ENCODE data around the gene TMEM9B.

Gene TMEM9B

DNA sequence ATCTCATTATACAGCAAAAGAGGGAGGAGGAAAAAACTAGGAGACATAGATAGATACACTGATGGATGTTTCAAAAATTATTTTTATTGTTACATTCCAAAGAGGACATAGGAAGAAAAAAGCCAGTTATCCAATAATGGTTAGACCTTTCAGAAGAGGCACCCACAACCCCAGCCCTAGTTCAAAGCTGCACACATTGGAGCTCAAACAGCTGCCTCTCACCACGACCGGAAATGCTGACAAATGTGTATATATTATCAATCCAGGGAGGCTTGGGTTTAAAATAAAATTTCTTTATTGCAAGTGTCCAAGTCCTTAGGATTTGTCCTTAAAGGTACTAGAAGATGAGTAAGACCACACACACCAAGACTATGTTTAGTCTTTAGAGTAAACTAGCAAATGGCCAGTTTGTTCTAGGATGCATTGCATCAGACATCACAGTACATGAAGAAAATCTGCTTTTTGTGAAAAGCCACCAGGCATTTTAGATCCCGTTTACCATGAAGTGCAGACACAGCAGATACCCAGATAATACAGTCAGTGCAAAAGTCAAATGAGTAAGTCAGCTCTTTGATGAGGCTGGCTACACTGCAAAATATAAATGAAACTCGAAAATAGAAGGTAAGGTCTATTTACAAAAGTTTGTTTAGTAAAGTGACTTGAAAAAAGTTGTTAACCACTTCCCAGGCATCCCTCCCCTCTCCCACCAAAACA, 16.9 kb downstream of the TMEM9B start:
- Histone ChIP-seq H3K9me2 (replicated peaks; ENCODE audit: low read depth, low read length) (no peaks in the 10 kb centered on the region), H3K36me3 (ENCODE audit: insufficient read depth, low read length) (peaks cover 44% of the 10 kb centered on the region; the same call in 1 of the 2 replicates), H3K4me1 (ENCODE audit: insufficient read depth, low read length, poor library complexity, severe bottlenecking) (no peaks in the 10 kb centered on the region), H3K4me3 (ENCODE audit: low read length, poor library complexity, severe bottlenecking) (no peak overlapping the region), H2AFZ (ENCODE audit: low read length) (no peak overlapping the region), H3K79me2 (ENCODE audit: insufficient read depth, low read length) (no peaks in the 10 kb centered on the region), H3K9ac (ENCODE audit: low read depth, low read length, poor library complexity, severe bottlenecking) (no peak overlapping the region), H3K9me3 (ENCODE audit: insufficient read depth, low read depth, low read length) (no peaks in the 10 kb centered on the region), H3K4me2 (ENCODE audit: low read depth, low read length, poor library complexity, severe bottlenecking) (no peak overlapping the region), H3K27me3 (ENCODE audit: insufficient read depth, low read length, poor library complexity, severe bottlenecking) (no peaks in the 10 kb centered on the region), H3F3A (ENCODE audit: low read depth) (no peaks in the 10 kb centered on the region), H4K20me1 (ENCODE audit: insufficient read depth, low read length, poor library complexity, severe bottlenecking) (no peaks in the 10 kb centered on the region)
- TF ChIP-seq, protein P1, sequence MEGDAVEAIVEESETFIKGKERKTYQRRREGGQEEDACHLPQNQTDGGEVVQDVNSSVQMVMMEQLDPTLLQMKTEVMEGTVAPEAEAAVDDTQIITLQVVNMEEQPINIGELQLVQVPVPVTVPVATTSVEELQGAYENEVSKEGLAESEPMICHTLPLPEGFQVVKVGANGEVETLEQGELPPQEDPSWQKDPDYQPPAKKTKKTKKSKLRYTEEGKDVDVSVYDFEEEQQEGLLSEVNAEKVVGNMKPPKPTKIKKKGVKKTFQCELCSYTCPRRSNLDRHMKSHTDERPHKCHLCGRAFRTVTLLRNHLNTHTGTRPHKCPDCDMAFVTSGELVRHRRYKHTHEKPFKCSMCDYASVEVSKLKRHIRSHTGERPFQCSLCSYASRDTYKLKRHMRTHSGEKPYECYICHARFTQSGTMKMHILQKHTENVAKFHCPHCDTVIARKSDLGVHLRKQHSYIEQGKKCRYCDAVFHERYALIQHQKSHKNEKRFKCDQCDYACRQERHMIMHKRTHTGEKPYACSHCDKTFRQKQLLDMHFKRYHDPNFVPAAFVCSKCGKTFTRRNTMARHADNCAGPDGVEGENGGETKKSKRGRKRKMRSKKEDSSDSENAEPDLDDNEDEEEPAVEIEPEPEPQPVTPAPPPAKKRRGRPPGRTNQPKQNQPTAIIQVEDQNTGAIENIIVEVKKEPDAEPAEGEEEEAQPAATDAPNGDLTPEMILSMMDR (conservative IDR thresholded peaks at IDR 0.05; ENCODE audit: low read length): no peak

DNA sequence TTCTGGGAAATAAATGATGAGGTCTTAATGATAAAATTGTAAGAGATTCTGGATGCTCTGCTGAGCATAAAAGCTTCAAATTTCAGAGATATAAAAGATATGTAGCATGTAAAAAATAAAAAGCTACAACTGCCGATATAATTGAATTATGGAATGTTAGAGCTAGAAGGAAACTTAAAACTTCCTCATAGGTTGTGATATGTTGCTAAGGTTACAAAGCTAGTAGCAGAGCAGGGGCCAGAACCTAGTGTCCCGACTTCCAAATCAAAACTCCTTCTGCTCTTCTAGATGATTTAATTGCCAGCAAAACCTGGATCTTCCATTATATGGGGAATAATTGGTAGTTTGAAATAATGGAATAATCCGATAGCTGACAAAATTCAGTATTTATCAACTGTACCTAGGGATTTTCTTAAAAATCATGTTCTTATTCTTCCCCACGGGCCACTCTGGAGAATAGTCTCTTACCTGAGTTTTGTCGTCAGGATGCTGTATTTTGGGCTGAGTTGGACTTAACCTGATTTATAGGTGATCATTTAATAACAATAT, 21.6 kb downstream of the TMEM9B start, which contains the start of gene ASCL3:
TSS of gene ASCL3 (minus strand) at position 499 of the 549 bp plus-strand sequence. CDS start 4,855 bp downstream, outside the sequence.
- Histone ChIP-seq H2AFZ (ENCODE audit: low read length) (no peak within 1 kb of the TSS), H3K27me3 (ENCODE audit: insufficient read depth, low read length, poor library complexity, severe bottlenecking) (no peaks in the 10 kb centered on the region), H4K20me1 (ENCODE audit: insufficient read depth, low read length, poor library complexity, severe bottlenecking) (no peaks in the 10 kb centered on the region), H3K9ac (ENCODE audit: low read depth, low read length, poor library complexity, severe bottlenecking) (no peak within 1 kb of the TSS), H3K9me3 (ENCODE audit: insufficient read depth, low read depth, low read length) (no peaks in the 10 kb centered on the region), H3F3A (ENCODE audit: low read depth) (no peaks in the 10 kb centered on the region), H3K4me1 (ENCODE audit: insufficient read depth, low read length, poor library complexity, severe bottlenecking) (no peaks in the 10 kb centered on the region), H3K4me2 (ENCODE audit: low read depth, low read length, poor library complexity, severe bottlenecking) (no peak within 1 kb of the TSS), H3K79me2 (ENCODE audit: insufficient read depth, low read length) (no peaks in the 10 kb centered on the region), H3K4me3 (ENCODE audit: low read length, poor library complexity, severe bottlenecking) (no peak within 1 kb of the TSS), H3K9me2 (replicated peaks; ENCODE audit: low read depth, low read length) (no peaks in the 10 kb centered on the region), H3K36me3 (ENCODE audit: insufficient read depth, low read length) (peaks cover 7% of the 10 kb centered on the region; the same call in 1 of the 2 replicates)
- no peak for TF ChIP-seq EZH2phosphoT487 (IDR thresholded peaks at IDR 0.05; ENCODE audit: borderline replicate concordance)
- TF ChIP-seq, protein P1 (conservative IDR thresholded peaks at IDR 0.05; ENCODE audit: low read length): no peak

DNA sequence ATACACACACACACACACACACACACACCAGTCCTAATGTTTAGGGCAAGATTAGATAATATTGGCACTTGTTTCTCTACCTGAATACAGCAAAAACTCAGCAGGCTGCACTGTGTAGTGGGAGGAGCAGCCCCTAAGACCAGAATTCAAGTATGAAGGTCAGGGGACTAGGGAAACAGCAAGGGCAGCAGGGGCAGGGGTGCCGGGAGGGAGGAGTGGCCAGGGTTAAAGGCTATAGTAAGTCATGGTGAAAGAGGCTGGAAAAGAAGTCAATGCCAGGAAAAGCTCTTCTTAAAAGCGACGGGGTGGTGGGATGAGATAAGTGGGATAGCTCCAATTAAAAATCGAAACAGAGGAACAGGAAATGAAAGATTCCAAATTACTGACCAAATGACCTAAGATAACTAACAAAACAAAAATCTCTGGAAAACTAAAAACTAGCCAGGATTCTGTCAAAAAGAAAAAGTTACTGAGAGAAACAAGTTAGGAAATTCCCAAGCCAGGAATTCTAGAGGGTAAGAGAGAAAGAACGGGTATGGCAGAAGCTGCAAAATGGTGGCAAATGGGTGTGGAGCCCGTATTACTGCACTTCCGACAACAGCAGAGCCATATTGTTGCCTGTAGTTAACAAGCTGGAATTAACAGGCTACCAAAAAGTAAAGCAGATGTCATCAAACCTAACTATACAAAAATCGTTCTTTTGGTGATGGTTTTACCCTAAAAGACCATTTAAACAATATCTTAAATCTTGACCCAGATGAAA, 22.7 kb downstream of the TMEM9B start:
- Histone ChIP-seq H3K36me3 (ENCODE audit: insufficient read depth, low read length) (no peaks in the 10 kb centered on the region), H4K20me1 (ENCODE audit: insufficient read depth, low read length, poor library complexity, severe bottlenecking) (no peaks in the 10 kb centered on the region), H3F3A (ENCODE audit: low read depth) (no peaks in the 10 kb centered on the region), H3K9me3 (ENCODE audit: insufficient read depth, low read depth, low read length) (no peaks in the 10 kb centered on the region), H3K9me2 (replicated peaks; ENCODE audit: low read depth, low read length) (no peaks in the 10 kb centered on the region), H3K4me2 (ENCODE audit: low read depth, low read length, poor library complexity, severe bottlenecking) (no peak overlapping the region), H3K27me3 (ENCODE audit: insufficient read depth, low read length, poor library complexity, severe bottlenecking) (no peaks in the 10 kb centered on the region), H3K79me2 (ENCODE audit: insufficient read depth, low read length) (no peaks in the 10 kb centered on the region), H3K4me1 (ENCODE audit: insufficient read depth, low read length, poor library complexity, severe bottlenecking) (no peaks in the 10 kb centered on the region), H2AFZ (ENCODE audit: low read length) (no peak overlapping the region), H3K9ac (ENCODE audit: low read depth, low read length, poor library complexity, severe bottlenecking) (no peak overlapping the region), H3K4me3 (ENCODE audit: low read length, poor library complexity, severe bottlenecking) (no peak overlapping the region)
- TF ChIP-seq, protein P1 (conservative IDR thresholded peaks at IDR 0.05; ENCODE audit: low read length): no peak
- no peak for TF ChIP-seq EZH2phosphoT487 (IDR thresholded peaks at IDR 0.05; ENCODE audit: borderline replicate concordance)
